SJCRH30 (cell line): ENCODE measurements around the gene PDCD1LG2. TPM values are rescaled to one million over a fixed set of nuclear protein-coding genes. Genes with fewer than 3 reads are reported as not detected.
"Not testable (repeated sequence)": the region's sequence is repeated elsewhere in the genome, so short reads cannot be mapped to it uniquely, and the experiment has no call there.

Experiments used
- DNase-seq, 2 experiments: peaks; one replicate each; pipeline ENCODE4 v3.0.0-alpha.2; 2015 to 2020
- H3K27ac ChIP-seq: fragments of 250-450 bp; sonication (Bioruptor Pico); 2 replicates; pipeline ENCODE4 v1.5.1; 2020; ENCODE audit warnings: mild to moderate bottlenecking, moderate library complexity
- H3K27me3 ChIP-seq: fragments of 250-450 bp; sonication (Bioruptor Pico); 2 replicates; pipeline ENCODE4 v1.5.1; 2020; ENCODE audit warnings: mild to moderate bottlenecking, moderate library complexity
- H3K36me3 ChIP-seq: fragments of 250-450 bp; sonication (Bioruptor Pico); 2 replicates; pipeline ENCODE4 v1.5.1; 2020; ENCODE audit warnings: mild to moderate bottlenecking, moderate library complexity
- H3K4me1 ChIP-seq: fragments of 250-450 bp; sonication (Bioruptor Pico); 2 replicates; pipeline ENCODE4 v1.5.1; 2020; ENCODE audit warnings: mild to moderate bottlenecking, moderate library complexity
- H3K4me3 ChIP-seq: fragments of 250-450 bp; sonication (Bioruptor Pico); 2 replicates; pipeline ENCODE4 v1.5.1; 2020; ENCODE audit warnings: mild to moderate bottlenecking, moderate library complexity
- H3K9me3 ChIP-seq: fragments of 250-450 bp; sonication (Bioruptor Pico); replicated peaks from 2 replicates; pipeline ENCODE4 v1.5.1; 2020; ENCODE audit warnings: mild to moderate bottlenecking, moderate library complexity
- total RNA-seq: library from RNA; depleted of rRNA; stranded (reverse); fragments of >200 nt; shearing (Covaris generic); gene quantifications from 2 replicates; pipeline ENCODE4 v1.2.3, GENCODE V29; 2014; rRNA removed

The PDCD1LG2 gene
- total RNA-seq, result 0.59 and 0.73 TPM in 2 replicates

DNA sequence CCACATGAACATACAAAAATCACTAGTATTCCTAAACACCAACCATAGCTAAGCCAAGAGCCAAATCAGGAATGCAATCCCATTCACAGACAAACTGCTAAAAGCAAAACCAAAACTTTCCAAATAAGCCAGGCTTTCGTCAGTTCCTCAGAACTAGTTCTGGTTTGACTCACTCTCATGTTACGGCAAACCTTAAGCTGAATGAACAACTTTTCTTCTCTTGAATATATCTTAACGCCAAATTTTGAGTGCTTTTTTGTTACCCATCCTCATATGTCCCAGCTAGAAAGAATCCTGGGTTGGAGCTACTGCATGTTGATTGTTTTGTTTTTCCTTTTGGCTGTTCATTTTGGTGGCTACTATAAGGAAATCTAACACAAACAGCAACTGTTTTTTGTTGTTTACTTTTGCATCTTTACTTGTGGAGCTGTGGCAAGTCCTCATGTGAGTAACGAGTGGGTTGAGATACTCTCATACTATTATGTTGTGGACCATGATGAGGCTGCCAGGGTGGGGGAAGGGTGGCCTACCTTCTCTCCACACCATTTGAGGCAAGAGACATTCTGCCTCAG is at the start of gene PDCD1LG2:
Gene PDCD1LG2 (plus strand): TSS at position 172 of the 572 bp plus-strand sequence. CDS start 12,016 bp downstream, outside the sequence.
- Histone ChIP-seq H3K27ac (peak within 1 kb of the TSS; percentile 71), H3K4me1 (peaks cover 24% of the 10 kb centered on the region), H3K36me3 (no peaks in the 10 kb centered on the region), H3K9me3 (no peaks in the 10 kb centered on the region), H3K27me3 (no peaks in the 10 kb centered on the region), H3K4me3 (no peak within 1 kb of the TSS)
- no peak for DNase-seq

DNA sequence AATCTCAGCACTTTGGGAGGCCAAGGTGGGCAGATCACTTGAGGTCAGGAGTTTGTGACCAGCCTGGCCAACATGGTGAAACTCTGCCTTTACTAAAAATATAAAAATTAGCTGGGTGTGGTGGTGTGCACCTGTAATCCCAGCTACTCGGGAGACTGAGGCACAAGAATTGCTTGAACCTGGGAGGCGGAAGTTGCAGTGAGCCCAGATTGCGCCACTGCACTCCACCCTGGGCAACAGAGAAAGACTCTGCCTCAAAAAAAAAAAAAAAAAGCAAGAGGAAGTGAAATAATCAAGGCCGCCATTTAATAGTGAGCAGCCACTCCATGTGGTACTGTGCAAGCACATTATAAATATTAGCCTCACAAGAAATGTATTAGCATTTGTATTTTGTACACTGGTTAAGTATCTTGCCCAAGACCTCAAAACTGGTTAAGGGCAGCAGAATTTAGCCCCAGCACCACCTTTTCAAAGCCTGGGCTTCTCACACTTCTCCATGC is 45.5 kb upstream of the PDCD1LG2 start:
- DNase-seq, H3K4me3 ChIP-seq, H3K27me3 ChIP-seq, H3K4me1 ChIP-seq, H3K27ac ChIP-seq, H3K36me3 ChIP-seq, H3K9me3 ChIP-seq: not testable (repeated sequence)

DNA sequence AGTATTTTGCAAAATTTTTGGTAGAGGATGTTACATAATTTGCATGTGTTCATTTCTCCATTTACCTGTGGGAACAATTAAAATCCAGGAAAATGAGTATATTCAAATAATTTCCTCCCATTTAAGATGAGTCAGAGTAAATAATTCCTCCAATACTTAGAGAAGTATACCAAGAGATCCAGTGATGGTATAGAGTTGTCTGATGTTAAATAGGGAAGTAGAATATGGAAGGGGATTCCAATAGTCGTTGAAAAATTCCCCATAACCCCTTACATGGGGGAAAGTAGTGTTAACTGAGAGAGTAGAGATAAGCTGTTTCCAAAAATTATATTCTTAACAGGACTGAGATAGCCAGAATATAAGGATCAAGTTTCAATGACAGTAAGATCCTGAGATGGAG is 44.3 kb upstream of the PDCD1LG2 start:
- no peak overlapping the region for H3K27ac ChIP-seq
- peaks cover 6% of the 10 kb centered on the region; the same call in 1 of the 2 replicates for H3K4me1 ChIP-seq
- no peaks in the 10 kb centered on the region for H3K27me3 ChIP-seq
- no peaks in the 10 kb centered on the region for H3K36me3 ChIP-seq
- H3K4me3 ChIP-seq, result no peak overlapping the region
- no peaks in the 10 kb centered on the region for H3K9me3 ChIP-seq
- no peak for DNase-seq

DNA sequence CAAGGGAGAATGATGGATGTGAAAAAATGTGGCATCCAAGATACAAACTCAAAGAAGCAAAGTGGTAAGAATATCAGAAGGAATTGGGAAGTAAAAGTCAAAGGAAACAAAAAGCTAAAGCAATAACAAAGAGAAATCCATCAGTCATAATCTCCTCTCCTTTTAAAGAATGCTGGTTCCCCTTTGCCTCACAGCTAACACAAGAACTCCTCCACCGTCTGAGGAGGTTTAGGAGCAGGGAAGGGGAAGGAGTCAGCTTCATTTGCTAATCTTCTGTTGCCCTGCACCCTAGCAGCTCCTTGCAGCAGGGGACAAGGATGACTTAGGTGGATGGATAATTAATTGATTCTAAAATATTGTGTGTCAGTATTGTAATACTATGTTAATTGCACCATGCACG is 43.6 kb upstream of the PDCD1LG2 start:
- Histone ChIP-seq H3K27ac (no peak overlapping the region), H3K27me3 (no peaks in the 10 kb centered on the region), H3K4me3 (no peak overlapping the region), H3K36me3 (no peaks in the 10 kb centered on the region), H3K4me1 (peaks cover 6% of the 10 kb centered on the region; the same call in 1 of the 2 replicates), H3K9me3 (no peaks in the 10 kb centered on the region)
- DNase-seq, result no peak

DNA sequence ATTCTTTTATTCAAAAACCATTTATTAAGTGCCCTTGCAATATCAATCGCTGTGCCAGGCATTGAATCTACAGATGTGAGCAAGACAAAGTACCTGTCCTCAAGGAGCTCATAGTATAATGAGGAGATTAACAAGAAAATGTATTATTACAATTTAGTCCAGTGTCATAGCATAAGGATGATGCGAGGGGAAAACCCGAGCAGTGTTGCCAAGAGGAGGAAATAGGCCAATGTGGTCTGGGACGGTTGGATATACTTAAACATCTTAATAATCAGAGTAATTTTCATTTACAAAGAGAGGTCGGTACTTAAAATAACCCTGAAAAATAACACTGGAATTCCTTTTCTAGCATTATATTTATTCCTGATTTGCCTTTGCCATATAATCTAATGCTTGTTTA is 41.5 kb upstream of the PDCD1LG2 start:
- no peak overlapping the region for H3K4me3 ChIP-seq
- no peaks in the 10 kb centered on the region for H3K9me3 ChIP-seq
- no peaks in the 10 kb centered on the region for H3K27me3 ChIP-seq
- H3K27ac ChIP-seq, result no peak overlapping the region
- no peak for DNase-seq
- no peaks in the 10 kb centered on the region for H3K36me3 ChIP-seq
- peaks cover 6% of the 10 kb centered on the region; the same call in 1 of the 2 replicates for H3K4me1 ChIP-seq

DNA sequence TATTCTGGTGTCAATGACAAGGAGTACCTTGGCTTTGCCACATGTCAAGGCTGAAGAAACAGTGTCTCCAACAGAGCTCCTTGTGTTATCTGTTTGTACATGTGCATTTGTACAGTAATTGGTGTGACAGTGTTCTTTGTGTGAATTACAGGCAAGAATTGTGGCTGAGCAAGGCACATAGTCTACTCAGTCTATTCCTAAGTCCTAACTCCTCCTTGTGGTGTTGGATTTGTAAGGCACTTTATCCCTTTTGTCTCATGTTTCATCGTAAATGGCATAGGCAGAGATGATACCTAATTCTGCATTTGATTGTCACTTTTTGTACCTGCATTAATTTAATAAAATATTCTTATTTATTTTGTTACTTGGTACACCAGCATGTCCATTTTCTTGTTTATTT is 40.2 kb upstream of the PDCD1LG2 start:
- peaks cover 6% of the 10 kb centered on the region; the same call in 1 of the 2 replicates for H3K4me1 ChIP-seq
- no peaks in the 10 kb centered on the region for H3K27me3 ChIP-seq
- H3K36me3 ChIP-seq, result no peaks in the 10 kb centered on the region
- no peaks in the 10 kb centered on the region for H3K9me3 ChIP-seq
- peak in 1 of 2 experiments; percentile 24 for DNase-seq
- H3K4me3 ChIP-seq, result no peak overlapping the region
- no peak overlapping the region for H3K27ac ChIP-seq

DNA sequence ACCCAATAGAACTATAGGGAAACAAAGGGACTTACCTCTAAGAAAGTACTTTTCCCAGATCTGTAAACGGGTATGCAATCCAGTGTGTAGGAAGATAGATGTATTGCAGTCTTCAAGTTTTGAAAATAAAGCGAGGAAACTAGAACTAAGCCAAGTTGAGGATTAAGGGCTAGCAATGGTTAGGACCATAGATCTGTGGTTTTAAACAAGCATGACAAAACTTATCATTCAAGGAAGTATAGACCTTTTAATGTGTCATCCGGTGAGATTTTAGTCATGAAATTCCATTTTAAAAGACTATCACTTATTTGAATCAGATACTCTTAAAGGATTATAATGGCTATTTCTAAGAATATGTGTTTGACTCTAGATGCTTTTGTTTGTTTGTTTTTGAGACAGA is 39.5 kb upstream of the PDCD1LG2 start:
- DNase-seq, result no peak
- Histone ChIP-seq H3K27me3 (no peaks in the 10 kb centered on the region), H3K36me3 (no peaks in the 10 kb centered on the region), H3K9me3 (peaks cover 2% of the 10 kb centered on the region; the same call in 1 of the 2 replicates), H3K4me1 (peaks cover 6% of the 10 kb centered on the region; the same call in 1 of the 2 replicates), H3K4me3 (no peak overlapping the region), H3K27ac (no peak overlapping the region)

DNA sequence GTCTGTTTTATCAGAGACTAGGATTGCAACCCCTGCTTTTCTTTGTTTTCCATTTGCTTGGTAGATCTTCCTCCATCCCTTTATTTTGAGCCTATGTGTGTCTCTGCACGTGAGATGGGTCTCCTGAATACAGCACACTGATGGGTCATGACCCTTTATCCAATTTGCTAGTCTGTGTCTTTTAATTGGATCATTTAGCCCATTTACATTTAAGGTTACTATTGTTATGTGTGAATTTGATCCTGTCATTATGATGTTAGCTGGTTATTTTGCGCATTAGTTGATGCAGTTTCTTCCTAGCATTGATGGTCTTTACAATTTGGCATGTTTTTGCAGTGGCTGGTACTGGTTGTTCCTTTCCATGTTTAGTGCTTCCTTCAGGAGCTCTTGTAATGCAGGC is 34.7 kb upstream of the PDCD1LG2 start:
- H3K4me3 ChIP-seq, H3K36me3 ChIP-seq, H3K4me1 ChIP-seq, DNase-seq, H3K27ac ChIP-seq, H3K9me3 ChIP-seq, H3K27me3 ChIP-seq: not testable (repeated sequence)

DNA sequence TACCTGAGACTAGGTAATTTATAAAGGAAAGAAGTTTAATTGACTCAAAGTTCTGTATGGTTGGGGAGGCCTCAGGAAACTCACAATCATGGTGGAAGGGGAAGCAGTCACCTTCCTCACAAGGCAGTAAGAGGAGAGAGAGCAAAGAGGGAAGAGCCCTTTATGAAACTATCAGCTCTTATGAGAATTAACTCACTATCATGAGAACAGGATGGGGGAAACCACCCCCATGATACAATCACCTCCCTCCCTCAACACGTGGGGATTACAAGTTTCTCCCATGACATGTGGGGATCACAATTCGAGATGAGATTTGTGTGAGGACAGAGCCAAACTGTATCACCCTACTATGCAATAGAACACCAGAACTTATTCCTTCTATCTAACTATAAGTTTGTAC is 32.1 kb upstream of the PDCD1LG2 start:
- H3K27ac ChIP-seq, result no peak overlapping the region
- no peaks in the 10 kb centered on the region for H3K27me3 ChIP-seq
- DNase-seq, result no peak
- no peak overlapping the region for H3K4me3 ChIP-seq
- H3K9me3 ChIP-seq, result peaks cover 2% of the 10 kb centered on the region; the same call in 1 of the 2 replicates
- no peaks in the 10 kb centered on the region for H3K36me3 ChIP-seq
- no peaks in the 10 kb centered on the region for H3K4me1 ChIP-seq

DNA sequence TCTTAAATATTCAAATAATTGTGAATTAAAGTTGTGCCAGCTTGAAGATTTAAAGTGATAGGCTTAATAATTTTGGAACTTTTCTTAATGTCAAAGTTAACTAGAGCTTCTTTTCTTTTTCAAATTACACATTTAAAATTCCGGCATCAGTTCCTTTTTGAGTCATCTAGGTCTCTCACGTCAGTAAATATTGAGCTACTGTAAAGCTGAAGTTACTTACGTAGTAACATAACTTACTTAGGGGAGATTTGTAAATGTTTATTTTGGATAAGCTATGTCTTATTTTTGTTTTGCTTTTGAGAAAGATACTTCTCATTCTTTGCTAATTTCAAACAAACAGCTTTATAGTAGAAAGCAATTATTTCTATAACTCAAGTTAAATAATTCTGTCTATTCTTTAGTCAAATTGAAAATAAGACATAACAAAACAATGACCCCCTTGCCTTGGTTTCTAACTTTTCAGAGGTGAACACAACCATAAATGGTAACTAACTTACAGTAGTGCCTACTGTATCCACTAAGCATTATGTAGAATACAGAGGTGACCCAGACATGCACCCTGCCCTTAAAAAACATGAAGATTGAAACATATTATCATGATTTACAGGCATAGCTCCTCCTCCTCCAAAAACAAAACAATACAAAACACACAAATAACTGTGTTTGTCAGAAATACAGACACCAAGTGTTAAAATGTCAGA is 30.2 kb upstream of the PDCD1LG2 start:
- no peak overlapping the region for H3K27ac ChIP-seq
- peaks cover 2% of the 10 kb centered on the region; the same call in 1 of the 2 replicates for H3K9me3 ChIP-seq
- H3K4me1 ChIP-seq, result no peaks in the 10 kb centered on the region
- H3K27me3 ChIP-seq, result no peaks in the 10 kb centered on the region
- no peaks in the 10 kb centered on the region for H3K36me3 ChIP-seq
- no peak overlapping the region for H3K4me3 ChIP-seq
- DNase-seq, result no peak

DNA sequence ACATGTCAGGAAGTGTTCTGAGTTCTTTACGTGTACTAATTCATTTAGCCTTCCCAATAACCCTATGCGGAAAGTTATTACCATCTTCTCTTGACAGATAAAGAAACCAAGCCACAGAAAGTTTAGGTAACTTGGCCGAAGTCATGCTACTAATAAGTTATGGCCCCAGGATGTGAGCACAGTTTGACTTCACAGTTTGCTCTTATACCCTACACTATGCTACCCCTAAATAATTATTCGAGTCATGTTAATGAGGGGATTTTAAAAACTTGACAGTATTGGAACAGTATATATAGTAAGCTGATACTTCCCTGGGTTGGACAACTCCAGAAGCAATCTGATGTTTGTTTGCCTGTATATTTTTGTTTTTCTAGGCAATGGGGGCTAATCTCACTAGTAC is 29.4 kb upstream of the PDCD1LG2 start:
- DNase-seq, result no peak
- Histone ChIP-seq H3K4me1 (no peaks in the 10 kb centered on the region), H3K9me3 (no peaks in the 10 kb centered on the region), H3K4me3 (no peak overlapping the region), H3K27me3 (no peaks in the 10 kb centered on the region), H3K27ac (no peak overlapping the region), H3K36me3 (no peaks in the 10 kb centered on the region)

DNA sequence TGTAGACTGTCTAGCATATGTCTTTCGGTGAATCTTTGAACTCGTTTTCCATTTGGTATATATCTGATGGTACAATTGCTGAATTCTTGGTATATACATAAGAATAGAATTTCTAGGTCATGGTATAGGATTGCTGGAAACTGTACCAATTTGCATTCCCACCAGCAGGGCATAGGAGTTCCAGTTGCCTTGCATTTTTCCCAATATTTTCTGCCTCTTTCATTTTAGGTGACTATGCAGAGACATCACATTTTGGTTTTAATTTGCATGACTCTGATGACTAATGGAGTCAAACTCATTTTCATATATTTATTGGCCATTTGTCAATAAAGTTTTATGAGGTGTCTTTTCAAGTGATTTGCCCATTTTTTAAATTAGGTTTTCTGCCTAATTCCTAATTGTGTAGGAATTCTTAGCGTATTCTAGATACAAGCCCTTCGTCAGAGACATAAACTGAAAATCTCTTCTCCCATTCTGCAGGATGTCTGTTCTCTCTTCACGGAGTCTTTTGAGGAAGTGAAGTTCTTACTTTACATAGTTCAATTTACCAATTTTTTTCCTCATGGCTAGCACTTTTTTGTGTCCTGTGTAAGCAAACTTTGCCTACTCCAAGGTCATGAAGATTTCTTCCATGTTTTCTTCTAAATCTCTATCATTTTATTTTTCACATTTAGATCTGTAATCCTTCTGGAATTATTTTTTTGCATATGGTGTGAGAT is 28.9 kb upstream of the PDCD1LG2 start:
- Histone ChIP-seq H3K9me3 (no peaks in the 10 kb centered on the region), H3K27me3 (no peaks in the 10 kb centered on the region), H3K36me3 (no peaks in the 10 kb centered on the region), H3K4me3 (no peak overlapping the region), H3K27ac (no peak overlapping the region), H3K4me1 (no peaks in the 10 kb centered on the region)
- no peak for DNase-seq

DNA sequence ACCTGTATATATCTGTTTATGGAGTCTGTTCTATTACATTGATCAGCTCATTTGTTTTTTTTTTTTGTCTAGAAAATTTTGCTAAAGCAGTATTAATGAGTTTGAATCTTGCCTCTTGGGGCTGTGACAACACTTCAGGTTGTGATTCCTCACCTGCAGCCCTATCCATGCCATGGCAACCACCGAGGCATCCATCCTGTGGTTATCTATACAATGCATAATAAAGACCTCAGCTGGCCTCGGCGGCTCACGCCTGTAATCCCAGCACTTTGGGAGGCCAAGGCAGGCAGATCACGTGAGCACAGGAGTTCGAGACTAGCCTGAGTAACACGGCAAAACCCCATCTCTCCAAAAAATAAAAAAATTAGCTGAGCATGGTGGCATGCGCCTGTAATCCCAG is 28.1 kb upstream of the PDCD1LG2 start:
- Histone ChIP-seq H3K27ac (no peak overlapping the region), H3K27me3 (no peaks in the 10 kb centered on the region), H3K36me3 (no peaks in the 10 kb centered on the region), H3K4me1 (no peaks in the 10 kb centered on the region), H3K9me3 (no peaks in the 10 kb centered on the region), H3K4me3 (no peak overlapping the region)
- no peak for DNase-seq

DNA sequence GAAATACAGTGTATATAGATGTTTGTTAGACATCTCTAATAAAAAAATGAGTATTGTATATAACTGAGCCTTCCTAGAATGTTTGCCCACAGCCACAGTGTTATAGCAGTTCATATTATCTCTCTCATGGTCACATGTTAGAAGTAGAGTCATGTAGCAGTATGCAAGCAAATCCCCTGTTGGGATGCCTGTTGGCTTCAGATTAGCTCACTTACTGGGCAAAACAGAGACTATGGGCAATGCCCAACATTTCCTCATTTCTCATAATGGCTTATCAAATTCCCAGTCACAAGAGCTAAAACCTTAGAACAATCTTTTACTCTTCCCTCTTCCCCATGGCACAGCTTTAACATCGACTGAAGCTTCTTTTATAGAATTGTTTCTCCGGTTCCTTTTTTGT is 27.0 kb upstream of the PDCD1LG2 start:
- Histone ChIP-seq H3K27ac (no peak overlapping the region), H3K36me3 (no peaks in the 10 kb centered on the region), H3K9me3 (no peaks in the 10 kb centered on the region), H3K4me3 (no peak overlapping the region), H3K27me3 (no peaks in the 10 kb centered on the region), H3K4me1 (no peaks in the 10 kb centered on the region)
- DNase-seq, result no peak
